Skin of body (tissue), 2 donors: ENCODE data around the gene MT1B. TPM values are rescaled to one million over a fixed set of nuclear protein-coding genes. Genes with fewer than 3 reads are reported as not detected.
A peak's percentile ranks its signal among the peaks of the same experiment; 100 is the strongest.
"Not testable (repeated sequence)": the region's sequence is repeated elsewhere in the genome, so short reads cannot be mapped to it uniquely, and the experiment has no call there.

Experiments used
- DNase-seq: peaks from one replicate; lab custom pipeline; 2025; lab: John Stamatoyannopoulos, UW
- total RNA-seq: library from RNA; depleted of rRNA; stranded (reverse); fragments of >200 nt; gene quantifications from one replicate; pipeline ENCODE4 v1.2.3, GENCODE V29; 2014

Gene MT1B
- total RNA-seq, 1 donor from 2014 or later = not detected

DNA sequence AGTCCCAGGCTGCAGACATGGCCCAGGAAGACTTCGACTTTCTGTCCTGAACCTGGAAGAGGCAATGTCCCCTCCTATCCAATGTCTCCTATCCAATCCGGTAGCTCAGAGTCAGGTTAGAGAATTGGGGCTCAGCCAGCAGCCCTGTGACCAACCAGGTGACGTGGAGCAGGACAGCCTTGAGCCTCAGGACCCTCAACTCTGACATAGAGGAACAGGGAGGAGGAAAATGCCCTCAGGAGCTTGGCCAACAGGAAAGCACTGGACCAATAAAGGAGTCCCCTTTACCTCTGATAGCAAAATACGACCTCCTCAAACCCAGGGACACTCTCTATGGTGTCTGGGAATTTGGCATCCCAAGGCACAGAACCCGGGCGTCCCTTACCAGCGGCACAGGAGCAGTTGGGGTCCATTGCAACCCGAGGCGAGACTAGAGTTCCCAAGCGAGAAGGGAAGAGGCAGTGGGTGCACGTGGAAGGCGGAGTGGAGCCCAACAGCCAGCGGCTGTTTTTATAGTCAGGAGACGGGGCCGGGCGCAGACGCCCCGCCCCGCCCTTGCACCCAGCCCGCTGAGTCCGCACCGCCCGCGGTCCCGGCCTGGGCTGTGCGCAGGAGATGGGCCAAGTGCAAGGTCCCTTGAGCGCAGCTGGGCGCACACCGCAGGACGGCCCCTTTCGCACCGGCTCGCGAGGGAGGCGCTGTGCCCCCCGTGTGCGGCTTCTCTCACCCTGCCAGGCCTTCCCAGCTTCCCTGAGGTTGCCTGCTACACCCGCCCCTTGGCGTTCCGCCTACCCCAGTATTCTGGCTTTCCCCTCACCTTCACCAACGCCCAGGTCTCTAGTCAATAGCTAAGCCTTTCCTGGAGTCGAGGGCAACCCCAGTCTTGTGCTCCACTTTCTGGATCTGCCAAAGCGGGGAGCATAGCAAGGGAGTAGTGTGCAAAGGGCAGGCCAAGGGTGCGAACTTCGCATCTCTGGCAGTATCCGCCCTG lies 16.2 kb downstream of the MT1B start, which contains the start of gene MT1G:
MT1G (minus strand) TSS at position 485 of the 991 bp plus-strand sequence; CDS start at position 413, 72 bp downstream.
- no peak for DNase-seq

DNA sequence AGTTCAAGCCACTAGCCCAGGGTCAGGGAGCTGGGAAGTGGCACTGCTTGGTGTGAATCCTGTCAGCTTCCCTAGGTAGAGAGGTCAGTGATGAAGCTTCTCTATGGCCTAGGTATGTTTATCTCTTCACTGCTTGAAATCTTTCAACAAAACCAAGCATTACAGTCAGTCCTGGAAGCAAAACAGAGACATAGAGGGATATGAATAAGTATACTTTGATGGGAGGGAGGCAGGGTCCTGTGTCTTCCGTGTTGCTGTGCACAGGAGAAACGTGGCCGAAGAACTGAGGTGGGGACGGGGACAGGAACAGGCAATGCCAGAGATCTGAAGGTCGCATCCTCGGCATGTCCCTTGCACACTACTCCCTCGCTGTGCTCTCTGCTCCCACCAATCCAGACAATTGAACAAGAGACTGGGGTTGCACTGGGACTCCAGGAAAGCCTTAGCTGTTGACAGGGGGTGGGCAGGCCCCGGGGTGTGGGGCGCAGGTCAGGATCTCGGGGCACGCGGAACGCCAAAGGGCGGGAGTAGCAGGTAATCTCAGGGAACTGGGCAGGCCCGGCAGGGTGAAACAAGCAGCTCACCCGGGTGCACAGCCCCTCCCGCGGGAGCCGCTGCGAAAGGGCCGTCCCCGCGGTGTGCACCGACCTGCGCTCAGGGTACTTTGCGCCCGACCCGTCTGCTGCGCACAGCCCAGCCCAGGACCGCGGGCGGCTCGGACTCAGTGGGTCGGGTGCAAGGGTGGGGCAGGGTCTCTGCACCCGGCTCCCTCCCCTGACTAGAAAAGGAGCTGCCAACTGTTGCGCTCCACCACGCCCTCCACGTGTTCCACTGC lies 17.5 kb downstream of the MT1B start, which contains the start of gene MT1H:
MT1H (plus strand) TSS at position 810 of the 835 bp plus-strand sequence. CDS start 71 bp downstream, outside the sequence.
- no peak for DNase-seq

DNA sequence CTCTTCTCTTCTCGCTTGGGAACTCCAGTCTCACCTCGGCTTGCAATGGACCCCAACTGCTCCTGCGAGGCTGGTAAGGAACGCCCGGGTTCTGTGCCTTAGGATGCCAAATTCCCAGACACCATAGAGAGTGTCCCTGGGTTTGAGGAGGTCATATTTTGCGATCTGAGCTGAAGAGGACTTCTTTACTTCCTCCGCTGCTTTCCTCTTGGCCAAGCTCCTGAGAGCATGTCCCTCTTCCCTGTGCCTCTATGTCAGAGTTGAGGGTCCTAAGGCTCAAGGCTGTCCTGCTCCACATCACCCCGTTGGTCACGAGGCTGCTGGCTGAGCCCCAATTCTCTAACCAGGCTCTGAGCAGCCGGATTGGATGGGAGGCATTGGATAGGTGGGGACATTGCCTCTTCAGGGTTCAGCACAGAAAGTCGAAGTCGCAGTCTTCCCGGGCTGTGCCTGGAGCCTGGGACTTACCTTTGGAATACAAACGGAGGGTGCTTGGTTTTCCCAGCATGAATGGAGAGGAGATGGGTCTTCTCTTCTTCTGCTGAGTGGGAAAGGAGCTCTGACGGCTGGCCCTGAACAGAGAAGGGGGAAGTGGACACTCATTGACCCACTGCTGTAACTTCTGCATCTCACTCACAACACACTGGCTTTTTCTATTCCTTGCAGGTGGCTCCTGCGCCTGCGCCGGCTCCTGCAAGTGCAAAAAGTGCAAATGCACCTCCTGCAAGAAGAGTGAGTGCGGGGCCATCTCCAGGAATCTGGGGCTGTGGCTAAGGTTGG lies 18.3 kb downstream of the MT1B start:
- DNase-seq = no peak

DNA sequence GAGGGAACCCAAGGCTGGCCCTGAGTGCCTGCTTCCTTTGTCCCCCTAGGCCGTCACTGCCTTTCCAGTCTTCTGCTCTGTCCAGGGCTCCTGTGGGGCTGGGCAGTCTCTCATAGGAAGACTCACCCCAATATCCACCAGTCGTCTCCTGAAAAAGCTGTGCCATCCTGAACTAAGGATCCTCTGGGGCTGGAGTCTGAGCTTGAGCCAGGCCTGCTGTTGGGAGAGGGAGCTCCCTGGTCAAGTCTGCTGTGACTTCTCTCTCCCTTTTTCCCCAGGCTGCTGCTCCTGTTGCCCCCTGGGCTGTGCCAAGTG lies 18.9 kb downstream of the MT1B start:
- DNase-seq = no peak

DNA sequence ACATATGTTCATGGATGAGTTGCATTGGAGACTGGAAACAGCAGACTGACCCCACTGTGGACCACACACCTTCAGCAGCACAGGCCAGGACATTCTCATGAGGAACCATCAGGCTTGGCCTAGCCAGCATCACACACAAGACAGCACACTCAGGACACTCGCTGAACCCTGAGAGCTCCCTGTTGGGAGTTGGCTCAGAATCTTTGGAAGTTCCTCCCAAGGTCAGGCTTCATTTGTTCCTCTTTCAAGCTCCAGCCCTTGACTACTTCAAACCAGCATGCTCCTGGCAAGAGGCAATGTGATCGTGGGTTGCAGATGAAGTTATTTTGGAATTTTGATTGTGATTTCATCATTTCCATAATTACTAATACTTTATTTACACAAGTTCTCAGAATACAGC lies 20.0 kb downstream of the MT1B start:
- DNase-seq = not testable (repeated sequence)

DNA sequence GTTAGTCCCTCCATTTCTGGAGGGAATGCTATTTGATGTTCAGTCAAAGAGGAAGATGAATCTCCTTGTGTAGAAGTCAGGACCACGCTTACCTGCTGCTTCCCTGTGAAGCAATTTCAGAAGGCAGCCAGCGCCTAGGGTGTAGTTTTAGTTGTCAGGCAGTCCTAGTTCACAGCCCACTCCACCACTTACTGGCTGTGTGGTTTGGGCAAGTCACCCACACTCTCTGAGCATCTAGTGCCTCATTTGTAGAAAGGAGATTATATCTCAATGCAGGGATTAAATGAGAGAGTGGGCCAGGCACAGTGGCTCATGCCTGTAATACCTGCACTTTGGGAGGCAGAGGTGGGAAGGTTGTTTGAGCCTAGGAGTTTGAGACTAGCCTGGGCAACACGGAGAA lies 20.5 kb downstream of the MT1B start:
- DNase-seq = not testable (repeated sequence)

DNA sequence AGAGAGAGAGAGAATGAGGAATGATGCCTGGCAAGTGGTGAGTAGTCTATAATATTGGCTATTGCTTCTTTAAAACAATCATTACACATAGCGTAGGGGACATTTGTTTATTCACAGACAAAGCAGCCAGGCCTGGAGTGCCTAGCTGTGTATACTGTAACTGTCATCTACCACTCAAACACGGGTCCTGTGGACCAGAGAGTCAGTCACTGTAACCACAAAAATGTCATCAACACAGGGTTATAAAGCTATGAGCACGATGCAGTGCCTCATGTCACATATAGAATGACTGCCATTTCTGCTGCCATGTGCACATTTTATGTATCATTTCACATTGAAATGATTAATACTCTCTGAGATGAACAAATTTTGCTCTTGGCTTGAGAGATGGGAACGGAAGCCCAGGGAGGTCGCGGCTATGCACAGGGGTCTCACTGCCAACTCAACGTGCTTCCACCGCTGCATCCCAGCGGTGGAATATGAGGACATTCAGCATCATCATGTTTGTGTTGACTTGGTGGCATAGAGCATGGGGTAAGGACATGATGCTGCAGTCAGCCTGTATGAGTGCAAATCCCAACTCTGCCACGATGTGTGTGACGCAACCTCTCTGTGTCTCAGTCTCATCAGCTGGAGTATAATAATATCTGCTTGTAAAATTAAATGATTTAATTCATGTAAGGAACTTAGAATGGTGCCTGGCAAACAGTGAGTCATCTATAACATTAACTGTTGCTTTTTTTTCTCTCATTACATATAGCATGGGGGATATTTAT lies 21.3 kb downstream of the MT1B start:
- peak; percentile 81 for DNase-seq

DNA sequence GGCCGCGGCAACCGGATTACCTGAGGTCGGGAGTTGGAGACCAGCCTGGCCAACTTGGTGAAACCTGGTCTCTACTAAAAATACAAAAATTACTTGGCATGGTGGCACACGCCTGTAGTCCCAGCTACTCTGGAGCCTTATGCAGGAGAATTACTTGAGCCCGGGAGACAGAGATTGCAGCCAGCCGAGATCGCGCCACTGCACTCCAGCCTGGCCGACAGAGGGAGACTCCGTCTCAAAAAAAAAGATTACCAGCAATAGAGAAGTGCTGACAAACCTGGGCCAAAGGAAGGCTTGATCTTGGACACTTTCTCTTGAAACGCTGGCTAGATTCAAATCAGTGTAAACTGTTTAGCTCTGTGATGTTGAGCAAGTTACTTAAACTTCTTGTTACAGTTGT lies 22.2 kb downstream of the MT1B start:
- DNase-seq = peak; percentile 28

DNA sequence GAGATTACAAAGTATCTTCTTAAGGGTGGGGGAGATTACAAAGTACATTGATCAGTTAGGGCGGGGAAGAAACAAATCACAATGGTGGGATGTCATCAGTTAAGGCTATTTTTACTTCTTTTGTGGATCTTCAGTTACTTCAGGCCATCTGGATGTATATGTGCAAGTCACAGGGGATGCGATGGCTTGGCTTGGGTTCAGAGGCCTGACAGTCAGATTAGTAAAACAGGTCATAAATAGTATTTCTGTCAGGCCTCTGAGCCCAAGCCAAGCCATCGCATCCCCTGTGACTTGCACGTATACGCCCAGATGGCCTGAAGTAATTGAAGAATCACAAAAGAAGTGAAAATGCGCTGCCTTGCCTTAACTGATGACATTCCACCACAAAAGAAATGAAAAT lies 22.9 kb downstream of the MT1B start:
- DNase-seq = peak; percentile 63

DNA sequence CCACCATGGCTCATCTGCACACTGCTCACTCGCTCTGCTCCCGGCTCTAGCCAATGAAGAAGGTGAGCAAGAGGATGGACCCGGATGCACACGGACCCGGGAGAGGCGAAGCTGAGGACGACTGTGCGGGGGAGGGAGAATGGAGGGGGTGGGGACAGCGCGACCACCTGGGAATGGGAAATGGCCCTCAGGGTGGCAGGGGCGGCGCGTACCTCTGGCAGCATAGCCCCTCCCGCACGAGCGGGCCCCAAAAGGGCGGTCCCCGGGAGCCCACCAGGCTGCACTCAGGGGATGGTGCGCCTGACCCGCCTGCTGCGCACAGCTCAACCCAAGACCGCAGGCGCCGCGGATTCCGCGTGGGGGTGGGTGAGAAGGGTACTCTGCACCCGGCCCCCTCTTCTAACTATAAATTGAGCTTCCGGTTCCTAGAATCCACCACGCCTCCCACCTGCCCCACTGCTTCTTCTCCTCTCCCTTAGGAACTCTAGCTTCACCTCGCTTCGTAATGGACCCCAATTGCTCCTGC lies 24.1 kb downstream of the MT1B start:
- no peak for DNase-seq

DNA sequence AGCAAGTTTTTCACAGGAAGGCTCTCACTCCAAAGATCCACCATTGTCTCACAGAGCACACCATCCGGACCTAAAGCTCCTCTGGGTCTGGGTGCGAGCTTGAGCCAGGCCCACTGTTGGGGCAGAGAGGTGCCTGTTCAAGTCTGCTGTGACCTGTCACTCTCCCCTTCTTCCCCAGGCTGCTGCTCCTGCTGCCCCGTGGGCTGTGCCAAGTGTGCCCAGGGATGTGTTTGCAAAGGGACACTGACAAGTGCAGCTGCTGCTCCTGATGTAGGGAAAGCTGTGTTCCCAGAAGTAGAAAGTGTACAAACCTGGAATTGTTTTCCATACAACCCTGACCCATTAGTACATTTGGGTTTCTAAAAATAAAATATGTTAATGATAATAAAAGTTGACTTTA lies 25.8 kb downstream of the MT1B start:
- DNase-seq = no peak

DNA sequence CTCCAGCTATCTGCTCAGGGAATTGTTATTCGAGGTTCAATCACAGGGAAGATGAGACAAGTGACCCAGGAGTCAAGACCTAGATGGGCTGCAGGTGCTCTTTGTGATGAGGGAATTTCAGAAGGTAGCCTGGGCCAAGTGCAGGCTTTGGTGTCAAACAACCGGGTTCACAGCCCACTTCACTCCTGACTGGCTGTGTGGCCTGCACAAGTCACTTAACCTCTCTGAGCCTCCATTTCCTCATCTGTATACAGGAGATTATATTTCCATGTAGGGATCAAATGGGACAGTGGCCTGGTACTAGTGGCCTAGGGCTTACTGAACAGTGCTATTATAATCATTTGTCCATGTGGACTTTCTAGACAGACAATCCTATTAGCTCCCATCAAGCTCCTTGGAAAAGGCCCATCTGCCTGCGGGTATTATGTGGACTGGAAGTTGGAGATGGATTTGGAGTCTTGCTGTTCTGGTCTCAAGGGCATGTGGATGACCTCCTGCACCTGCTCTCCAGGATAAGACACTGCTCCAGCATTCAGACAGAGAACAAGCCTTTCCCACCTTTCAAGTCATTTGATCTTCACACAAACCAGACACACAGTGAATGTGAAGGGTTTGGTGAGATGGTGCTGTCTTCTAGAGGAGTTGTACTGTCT lies 27.5 kb downstream of the MT1B start:
- DNase-seq = no peak

DNA sequence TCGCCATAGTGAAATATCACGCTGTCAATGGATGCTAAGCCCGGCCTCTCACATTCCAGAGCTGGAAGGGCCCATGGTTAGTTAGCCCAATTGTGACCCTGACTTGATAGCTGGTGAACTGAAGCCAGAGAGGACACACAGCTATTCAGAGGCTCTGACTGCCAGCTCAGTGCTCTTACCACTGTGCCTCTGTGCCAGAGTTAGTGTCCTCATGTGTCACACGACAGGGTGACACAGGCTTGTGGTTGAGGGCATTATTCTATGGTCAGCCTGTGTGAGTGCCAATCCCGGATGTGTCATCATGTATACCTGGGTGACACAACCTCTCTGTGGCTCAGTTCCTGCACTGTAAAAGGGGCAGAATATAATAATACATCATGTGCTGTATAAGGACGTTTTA lies 28.1 kb downstream of the MT1B start:
- no peak for DNase-seq

DNA sequence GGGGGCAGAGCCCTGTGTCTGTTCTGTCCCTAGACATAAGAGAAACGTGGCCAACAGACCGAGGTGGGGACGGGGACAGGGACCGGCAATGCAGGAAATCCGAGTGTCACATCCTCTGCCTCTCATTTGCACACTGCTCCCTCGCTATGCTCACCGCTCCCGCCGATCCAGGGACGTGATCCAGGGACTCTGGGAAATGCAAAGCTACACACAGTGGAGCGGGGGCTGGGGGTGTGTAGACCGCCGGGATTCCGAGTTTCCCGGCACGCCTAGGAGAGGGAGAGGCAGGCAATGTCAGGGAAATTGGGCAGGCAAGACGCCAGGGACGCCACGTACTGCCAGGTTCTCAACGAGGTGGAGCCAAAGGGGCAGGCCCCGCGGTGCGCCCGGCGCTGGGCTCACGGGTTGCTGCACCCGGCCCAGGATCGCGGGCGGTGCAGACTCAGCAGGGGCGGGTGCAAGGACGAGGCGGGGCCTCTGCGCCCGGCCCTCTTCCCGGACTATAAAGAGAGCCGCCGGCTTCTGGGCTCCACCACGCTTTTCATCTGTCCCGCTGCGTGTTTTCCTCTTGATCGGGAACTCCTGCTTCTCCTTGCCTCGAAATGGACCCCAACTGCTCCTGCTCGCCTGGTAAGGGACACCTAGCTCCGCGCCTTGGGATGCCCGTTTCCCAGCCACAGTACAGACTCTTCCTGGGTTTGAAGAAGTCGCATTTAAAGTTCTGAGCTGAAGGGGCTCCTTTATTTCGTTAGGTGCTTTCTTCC lies 30.4 kb downstream of the MT1B start, which contains the start of gene MT1X:
MT1X (plus strand) TSS at position 532 of the 764 bp plus-strand sequence; CDS start at position 603, 71 bp downstream.
- DNase-seq = peak; percentile 86

DNA sequence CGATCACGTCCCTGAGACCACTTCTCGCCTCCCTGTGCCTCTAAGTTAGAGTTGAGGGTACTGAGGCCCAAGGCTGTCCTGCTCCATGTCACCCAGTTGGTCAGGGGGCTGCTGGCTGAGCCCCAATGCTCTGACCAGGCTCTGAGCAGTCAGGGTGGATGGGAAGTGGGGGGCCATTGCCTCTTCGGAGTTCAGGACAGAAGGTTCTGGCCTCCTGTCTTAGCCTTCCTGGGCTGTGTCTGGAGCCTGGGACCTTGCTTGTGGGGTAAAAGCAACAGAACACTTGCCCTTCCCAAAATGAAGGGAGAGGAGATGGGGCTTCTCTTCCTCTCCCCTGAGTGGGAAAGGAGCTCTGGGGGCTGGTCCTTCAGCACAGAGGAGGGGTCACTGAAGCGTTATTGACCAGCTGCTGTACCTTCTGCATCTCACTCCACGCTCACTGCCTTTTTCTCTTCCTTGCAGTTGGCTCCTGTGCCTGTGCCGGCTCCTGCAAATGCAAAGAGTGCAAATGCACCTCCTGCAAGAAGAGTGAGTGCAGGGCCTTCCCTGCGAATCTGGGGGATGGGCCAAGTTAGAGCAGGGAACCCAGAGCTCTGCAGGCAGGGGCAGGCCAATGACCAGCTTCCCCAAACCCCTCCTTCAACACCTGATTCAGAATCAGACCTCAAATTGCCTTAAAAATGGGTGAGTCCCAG lies 31.2 kb downstream of the MT1B start:
- DNase-seq = no peak

DNA sequence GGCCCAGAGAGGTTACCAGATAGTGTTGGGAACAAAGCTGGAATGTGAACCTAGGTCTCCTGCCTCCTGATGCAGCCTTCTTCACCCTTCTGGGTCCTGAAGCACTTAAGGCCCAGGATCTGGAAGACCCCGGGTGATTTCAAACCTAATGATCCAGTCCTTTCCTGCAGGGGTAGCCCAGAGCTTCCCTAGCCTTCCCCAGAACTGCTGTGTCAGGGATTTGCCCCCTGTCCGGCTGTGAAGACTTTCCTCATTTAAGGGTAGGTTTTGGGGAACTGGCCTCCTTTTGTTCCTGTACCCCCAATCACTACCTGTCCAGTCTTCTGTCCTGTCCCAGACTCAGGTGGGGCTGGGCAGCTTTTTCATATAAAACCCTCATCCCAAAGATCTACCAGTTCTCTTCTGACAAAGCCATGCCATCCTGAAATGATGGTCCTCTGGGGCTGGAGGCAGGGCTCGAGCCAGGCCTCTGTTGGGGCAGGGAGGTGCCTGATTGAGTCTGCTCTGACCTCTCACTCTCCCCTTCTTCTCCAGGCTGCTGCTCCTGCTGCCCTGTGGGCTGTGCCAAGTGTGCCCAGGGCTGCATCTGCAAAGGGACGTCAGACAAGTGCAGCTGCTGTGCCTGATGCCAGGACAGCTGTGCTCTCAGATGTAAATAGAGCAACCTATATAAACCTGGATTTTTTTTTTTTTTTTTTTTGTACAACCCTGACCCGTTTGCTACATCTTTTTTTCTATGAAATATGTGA lies 31.9 kb downstream of the MT1B start:
- DNase-seq = no peak

DNA sequence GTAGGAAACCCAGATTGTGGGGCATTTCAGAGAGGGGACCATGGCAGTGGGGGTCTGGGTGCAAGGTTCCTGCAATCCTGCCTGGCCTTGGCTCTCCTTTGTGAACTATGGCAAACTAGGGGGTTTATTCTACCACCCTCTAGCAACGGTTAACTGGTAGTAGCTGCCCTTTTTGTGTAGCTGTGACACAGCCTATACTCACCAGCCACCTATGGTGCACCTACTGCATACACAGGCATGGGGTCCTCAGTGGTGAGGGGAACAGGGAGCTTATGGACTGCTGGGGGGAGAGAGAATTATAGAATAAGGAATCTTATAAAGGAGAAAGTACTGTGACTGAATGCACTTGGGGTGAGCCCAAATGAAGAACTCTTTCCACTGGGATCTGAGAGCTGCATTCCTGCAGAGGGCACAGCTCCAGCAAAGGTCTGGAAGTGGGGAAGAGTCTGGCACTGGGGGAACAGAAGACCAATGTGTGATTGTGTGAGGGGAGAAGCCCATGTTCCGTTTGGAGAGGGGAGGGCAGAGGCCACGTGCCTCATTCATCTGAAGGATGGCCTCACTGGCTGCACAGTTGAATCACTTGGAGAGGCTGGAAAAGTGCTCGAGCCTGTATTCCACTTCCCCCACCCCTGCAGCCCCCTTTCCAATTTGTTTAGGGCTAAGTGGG lies 32.7 kb downstream of the MT1B start:
- DNase-seq = no peak
